ENCODE results near the gene ORMDL3. TPM values are rescaled to one million over a fixed set of nuclear protein-coding genes. Genes with fewer than 3 reads are reported as not detected.
A peak's percentile ranks its signal among the peaks of the same experiment; 100 is the strongest.

ORMDL3 gene
- polyA plus RNA-seq, 2 of the 4 experiments (the other 2 are of a cell fraction) = 26.9 to 52.1 TPM

GRCh38 chr17:39939588-39940419 lies 12.4 kb upstream of the ORMDL3 start:
- Histone ChIP-seq H3K9me3 (no peaks in the 10 kb centered on the region), H3K27ac (peak overlapping the region in 1 of 2 experiments; percentile 67; a peak in 3 of 6 replicates), H3K4me1 (peaks cover 11% of the 10 kb centered on the region), H3K4me3 (no peak overlapping the region), H3K4me2 (peak overlapping the region; percentile 22; the same call in 1 of the 3 replicates)
- ChIA-PET POLR2A (interaction anchor here (0.6 to 0.8 kb wide), 3 partner anchors 10 to 40 kb away, joined by 3 to 6 read pairs (median 5); no protein-coding TSS in a partner anchor), CTCF (interaction anchor here (0.6 to 4.2 kb wide), 20 partner anchors 9 to 169 kb away, joined by 3 to 43 read pairs (median 5); partner anchors contain the start of genes CSF3, GSDMB, LRRC3C and ORMDL3)
- peak; percentile 73 to 87 for ATAC-seq
- 46% methylated on average over 6 of the region's 6 CpGs for WGBS (ENCODE audit: missing lambda C conversion rate)
- TF ChIP-seq FOSL2 (IDR thresholded peaks at IDR 0.05) (no peak), FOSL2 (CRISPR knock-in tag; IDR thresholded peaks at IDR 0.05) (0 out of 2 replicates have a peak, but pooled peaks have one; percentile 6), TFCP2L1 (CRISPR knock-in tag; IDR thresholded peaks at IDR 0.05) (no peak), BHLHE40 (IDR thresholded peaks at IDR 0.05; ENCODE audit: low read depth, low read length) (no peak), HOXA7 (CRISPR knock-in tag; IDR thresholded peaks at IDR 0.05) (no peak), SMC3 (IDR thresholded peaks at IDR 0.05) (no peak; the same call in 2 of the 3 replicates), RARB (CRISPR knock-in tag; IDR thresholded peaks at IDR 0.05) (no peak), RAD21 (conservative IDR thresholded peaks at IDR 0.05 in 1 of 2, IDR thresholded peaks at IDR 0.05 in 1 of 2) (peak; percentile 33 to 54; a peak in 3 of 5 replicates), MAFK (IDR thresholded peaks at IDR 0.05; ENCODE audit: partially characterized antibody) (peak; percentile 9), CTCF (IDR thresholded peaks at IDR 0.05) (peak; percentile 47)
- TF ChIP-seq, protein P1, sequence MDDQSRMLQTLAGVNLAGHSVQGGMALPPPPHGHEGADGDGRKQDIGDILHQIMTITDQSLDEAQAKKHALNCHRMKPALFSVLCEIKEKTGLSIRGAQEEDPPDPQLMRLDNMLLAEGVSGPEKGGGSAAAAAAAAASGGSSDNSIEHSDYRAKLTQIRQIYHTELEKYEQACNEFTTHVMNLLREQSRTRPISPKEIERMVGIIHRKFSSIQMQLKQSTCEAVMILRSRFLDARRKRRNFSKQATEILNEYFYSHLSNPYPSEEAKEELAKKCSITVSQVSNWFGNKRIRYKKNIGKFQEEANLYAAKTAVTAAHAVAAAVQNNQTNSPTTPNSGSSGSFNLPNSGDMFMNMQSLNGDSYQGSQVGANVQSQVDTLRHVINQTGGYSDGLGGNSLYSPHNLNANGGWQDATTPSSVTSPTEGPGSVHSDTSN (IDR thresholded peaks at IDR 0.05) = no peak
- peak; percentile 51 for FAIRE-seq
- peak; percentile 62 to 66 for DNase-seq (ENCODE audit: low read depth in 1 of 2, low spot score in 1 of 2)

- H3K4me2 ChIP-seq = no peak overlapping the region
- no peak overlapping the region for H3K27ac ChIP-seq
- peaks cover 11% of the 10 kb centered on the region for H3K4me1 ChIP-seq
- ATAC-seq (no peak), FAIRE-seq (no peak), DNase-seq (ENCODE audit: low read depth in 1 of 2, low spot score in 1 of 2) (no peak)
- H3K4me3 ChIP-seq = no peak overlapping the region
- CTCF ChIA-PET = interaction anchor here (0.9 to 4.2 kb wide), 15 partner anchors 9 to 92 kb away, joined by 3 to 43 read pairs (median 6); partner anchors contain the start of genes CSF3, LRRC3C, ORMDL3 and PSMD3
- no peaks in the 10 kb centered on the region for H3K9me3 ChIP-seq
- WGBS (ENCODE audit: missing lambda C conversion rate) = 90% methylated on average over 3 of the region's 3 CpGs
- no peak for TF ChIP-seq FOXS1 (CRISPR knock-in tag; IDR thresholded peaks at IDR 0.05)
- TF ChIP-seq POLR2AphosphoS2 (conservative IDR thresholded peaks at IDR 0.05; ENCODE audit: low read length) = no peak
- TF ChIP-seq MAX (IDR thresholded peaks at IDR 0.05) = no peak
- TF ChIP-seq EHMT2 (IDR thresholded peaks at IDR 0.05; ENCODE audit: low read depth) = no peak
- no peak for TF ChIP-seq BCL3 (IDR thresholded peaks at IDR 0.05)
- POLR2A ChIA-PET = interaction anchor here (0.7 kb wide), 1 partner anchor 14 kb away, joined by 5 read pairs; no protein-coding TSS in a partner anchor
Observed at GRCh38 chr17:39939106-39939505, 11.7 kb upstream of the ORMDL3 start.

Data from A549 (cell line).